Measurements from ENCODE around the gene TEX48. TPM values are rescaled to one million over a fixed set of nuclear protein-coding genes. Genes with fewer than 3 reads are reported as not detected.

Gene TEX48
- total and polyA plus RNA-seq, 2 experiments from 2014 or later, result not detected

DNA sequence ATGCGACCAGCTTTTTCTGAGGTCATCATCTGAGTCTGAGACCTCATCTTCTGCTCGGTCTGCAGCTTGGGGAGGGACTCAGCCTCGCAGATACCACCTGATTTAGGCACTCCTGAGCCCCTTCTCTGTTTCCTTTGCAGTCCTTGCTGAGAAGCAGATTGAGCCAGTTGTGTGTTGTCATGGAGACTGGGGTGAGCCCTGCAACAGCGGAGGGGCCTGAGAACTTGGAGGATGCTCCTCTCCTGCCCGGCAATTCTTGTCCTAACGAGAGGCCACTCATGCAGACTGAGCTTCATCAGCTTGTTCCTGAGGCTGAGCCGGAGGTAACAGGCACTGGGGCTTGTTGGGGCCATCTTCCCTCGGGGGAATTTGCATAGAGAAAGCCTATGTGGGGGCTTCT is 43.6 kb downstream of the TEX48 start:
- Histone ChIP-seq H3F3A (replicated peaks; ENCODE audit: low read depth) (no peaks in the 10 kb centered on the region), H3K9me2 (ENCODE audit: insufficient read depth) (no peaks in the 10 kb centered on the region), H3K4me1 (ENCODE audit: insufficient read depth) (no peaks in the 10 kb centered on the region), H3K27me3 (ENCODE audit: insufficient read depth) (no peaks in the 10 kb centered on the region), H3K36me3 (ENCODE audit: insufficient read depth) (no peaks in the 10 kb centered on the region), H3K27ac (ENCODE audit: low read depth) (no peak overlapping the region), H3K4me2 (no peak overlapping the region), H3K4me3 (no peak overlapping the region), H3K79me2 (replicated peaks; ENCODE audit: insufficient read depth) (no peaks in the 10 kb centered on the region), H2AFZ (no peak overlapping the region), H4K20me1 (replicated peaks; ENCODE audit: insufficient read depth) (no peaks in the 10 kb centered on the region)
- Mint-ChIP-seq H3K27me3 (ENCODE audit: insufficient read depth, low read depth, poor library complexity) (peaks cover 7% of the 10 kb centered on the region), H3K27ac (no peak overlapping the region), H3K36me3 (ENCODE audit: low read depth) (peaks cover 35% of the 10 kb centered on the region), H3K4me3 (no peak overlapping the region), H3K9me3 (no peaks in the 10 kb centered on the region), H3K4me1 (no peaks in the 10 kb centered on the region)
- DNase-seq (ENCODE audit: low spot score), result no peak
- no peak for ATAC-seq
- no peak for TF ChIP-seq ZNF114 (CRISPR knock-in tag; IDR thresholded peaks at IDR 0.05)
- no peak for TF ChIP-seq NANOG (IDR thresholded peaks at IDR 0.05; ENCODE audit: borderline replicate concordance)
- TF ChIP-seq, protein P1, sequence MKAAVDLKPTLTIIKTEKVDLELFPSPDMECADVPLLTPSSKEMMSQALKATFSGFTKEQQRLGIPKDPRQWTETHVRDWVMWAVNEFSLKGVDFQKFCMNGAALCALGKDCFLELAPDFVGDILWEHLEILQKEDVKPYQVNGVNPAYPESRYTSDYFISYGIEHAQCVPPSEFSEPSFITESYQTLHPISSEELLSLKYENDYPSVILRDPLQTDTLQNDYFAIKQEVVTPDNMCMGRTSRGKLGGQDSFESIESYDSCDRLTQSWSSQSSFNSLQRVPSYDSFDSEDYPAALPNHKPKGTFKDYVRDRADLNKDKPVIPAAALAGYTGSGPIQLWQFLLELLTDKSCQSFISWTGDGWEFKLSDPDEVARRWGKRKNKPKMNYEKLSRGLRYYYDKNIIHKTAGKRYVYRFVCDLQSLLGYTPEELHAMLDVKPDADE (IDR thresholded peaks at IDR 0.05), result no peak
- TF ChIP-seq EZH2 (IDR thresholded peaks at IDR 0.05; ENCODE audit: low read depth, unreplicated experiment), result no peak
- no peak for TF ChIP-seq POLR2AphosphoS5 (IDR thresholded peaks at IDR 0.05; ENCODE audit: low read depth)
- TF ChIP-seq, protein P2, sequence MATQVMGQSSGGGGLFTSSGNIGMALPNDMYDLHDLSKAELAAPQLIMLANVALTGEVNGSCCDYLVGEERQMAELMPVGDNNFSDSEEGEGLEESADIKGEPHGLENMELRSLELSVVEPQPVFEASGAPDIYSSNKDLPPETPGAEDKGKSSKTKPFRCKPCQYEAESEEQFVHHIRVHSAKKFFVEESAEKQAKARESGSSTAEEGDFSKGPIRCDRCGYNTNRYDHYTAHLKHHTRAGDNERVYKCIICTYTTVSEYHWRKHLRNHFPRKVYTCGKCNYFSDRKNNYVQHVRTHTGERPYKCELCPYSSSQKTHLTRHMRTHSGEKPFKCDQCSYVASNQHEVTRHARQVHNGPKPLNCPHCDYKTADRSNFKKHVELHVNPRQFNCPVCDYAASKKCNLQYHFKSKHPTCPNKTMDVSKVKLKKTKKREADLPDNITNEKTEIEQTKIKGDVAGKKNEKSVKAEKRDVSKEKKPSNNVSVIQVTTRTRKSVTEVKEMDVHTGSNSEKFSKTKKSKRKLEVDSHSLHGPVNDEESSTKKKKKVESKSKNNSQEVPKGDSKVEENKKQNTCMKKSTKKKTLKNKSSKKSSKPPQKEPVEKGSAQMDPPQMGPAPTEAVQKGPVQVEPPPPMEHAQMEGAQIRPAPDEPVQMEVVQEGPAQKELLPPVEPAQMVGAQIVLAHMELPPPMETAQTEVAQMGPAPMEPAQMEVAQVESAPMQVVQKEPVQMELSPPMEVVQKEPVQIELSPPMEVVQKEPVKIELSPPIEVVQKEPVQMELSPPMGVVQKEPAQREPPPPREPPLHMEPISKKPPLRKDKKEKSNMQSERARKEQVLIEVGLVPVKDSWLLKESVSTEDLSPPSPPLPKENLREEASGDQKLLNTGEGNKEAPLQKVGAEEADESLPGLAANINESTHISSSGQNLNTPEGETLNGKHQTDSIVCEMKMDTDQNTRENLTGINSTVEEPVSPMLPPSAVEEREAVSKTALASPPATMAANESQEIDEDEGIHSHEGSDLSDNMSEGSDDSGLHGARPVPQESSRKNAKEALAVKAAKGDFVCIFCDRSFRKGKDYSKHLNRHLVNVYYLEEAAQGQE (IDR thresholded peaks at IDR 0.05; ENCODE audit: unreplicated experiment), result no peak
- TF ChIP-seq ZNF331 (CRISPR knock-in tag; IDR thresholded peaks at IDR 0.05; ENCODE audit: low read depth), result no peak
- no peak for TF ChIP-seq STAT1 (IDR thresholded peaks at IDR 0.05; ENCODE audit: unreplicated experiment)
- TF ChIP-seq, protein P3, sequence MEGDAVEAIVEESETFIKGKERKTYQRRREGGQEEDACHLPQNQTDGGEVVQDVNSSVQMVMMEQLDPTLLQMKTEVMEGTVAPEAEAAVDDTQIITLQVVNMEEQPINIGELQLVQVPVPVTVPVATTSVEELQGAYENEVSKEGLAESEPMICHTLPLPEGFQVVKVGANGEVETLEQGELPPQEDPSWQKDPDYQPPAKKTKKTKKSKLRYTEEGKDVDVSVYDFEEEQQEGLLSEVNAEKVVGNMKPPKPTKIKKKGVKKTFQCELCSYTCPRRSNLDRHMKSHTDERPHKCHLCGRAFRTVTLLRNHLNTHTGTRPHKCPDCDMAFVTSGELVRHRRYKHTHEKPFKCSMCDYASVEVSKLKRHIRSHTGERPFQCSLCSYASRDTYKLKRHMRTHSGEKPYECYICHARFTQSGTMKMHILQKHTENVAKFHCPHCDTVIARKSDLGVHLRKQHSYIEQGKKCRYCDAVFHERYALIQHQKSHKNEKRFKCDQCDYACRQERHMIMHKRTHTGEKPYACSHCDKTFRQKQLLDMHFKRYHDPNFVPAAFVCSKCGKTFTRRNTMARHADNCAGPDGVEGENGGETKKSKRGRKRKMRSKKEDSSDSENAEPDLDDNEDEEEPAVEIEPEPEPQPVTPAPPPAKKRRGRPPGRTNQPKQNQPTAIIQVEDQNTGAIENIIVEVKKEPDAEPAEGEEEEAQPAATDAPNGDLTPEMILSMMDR (conservative IDR thresholded peaks at IDR 0.05; ENCODE audit: low read depth in 2 of 2), result no peak
- TF ChIP-seq, protein P4, sequence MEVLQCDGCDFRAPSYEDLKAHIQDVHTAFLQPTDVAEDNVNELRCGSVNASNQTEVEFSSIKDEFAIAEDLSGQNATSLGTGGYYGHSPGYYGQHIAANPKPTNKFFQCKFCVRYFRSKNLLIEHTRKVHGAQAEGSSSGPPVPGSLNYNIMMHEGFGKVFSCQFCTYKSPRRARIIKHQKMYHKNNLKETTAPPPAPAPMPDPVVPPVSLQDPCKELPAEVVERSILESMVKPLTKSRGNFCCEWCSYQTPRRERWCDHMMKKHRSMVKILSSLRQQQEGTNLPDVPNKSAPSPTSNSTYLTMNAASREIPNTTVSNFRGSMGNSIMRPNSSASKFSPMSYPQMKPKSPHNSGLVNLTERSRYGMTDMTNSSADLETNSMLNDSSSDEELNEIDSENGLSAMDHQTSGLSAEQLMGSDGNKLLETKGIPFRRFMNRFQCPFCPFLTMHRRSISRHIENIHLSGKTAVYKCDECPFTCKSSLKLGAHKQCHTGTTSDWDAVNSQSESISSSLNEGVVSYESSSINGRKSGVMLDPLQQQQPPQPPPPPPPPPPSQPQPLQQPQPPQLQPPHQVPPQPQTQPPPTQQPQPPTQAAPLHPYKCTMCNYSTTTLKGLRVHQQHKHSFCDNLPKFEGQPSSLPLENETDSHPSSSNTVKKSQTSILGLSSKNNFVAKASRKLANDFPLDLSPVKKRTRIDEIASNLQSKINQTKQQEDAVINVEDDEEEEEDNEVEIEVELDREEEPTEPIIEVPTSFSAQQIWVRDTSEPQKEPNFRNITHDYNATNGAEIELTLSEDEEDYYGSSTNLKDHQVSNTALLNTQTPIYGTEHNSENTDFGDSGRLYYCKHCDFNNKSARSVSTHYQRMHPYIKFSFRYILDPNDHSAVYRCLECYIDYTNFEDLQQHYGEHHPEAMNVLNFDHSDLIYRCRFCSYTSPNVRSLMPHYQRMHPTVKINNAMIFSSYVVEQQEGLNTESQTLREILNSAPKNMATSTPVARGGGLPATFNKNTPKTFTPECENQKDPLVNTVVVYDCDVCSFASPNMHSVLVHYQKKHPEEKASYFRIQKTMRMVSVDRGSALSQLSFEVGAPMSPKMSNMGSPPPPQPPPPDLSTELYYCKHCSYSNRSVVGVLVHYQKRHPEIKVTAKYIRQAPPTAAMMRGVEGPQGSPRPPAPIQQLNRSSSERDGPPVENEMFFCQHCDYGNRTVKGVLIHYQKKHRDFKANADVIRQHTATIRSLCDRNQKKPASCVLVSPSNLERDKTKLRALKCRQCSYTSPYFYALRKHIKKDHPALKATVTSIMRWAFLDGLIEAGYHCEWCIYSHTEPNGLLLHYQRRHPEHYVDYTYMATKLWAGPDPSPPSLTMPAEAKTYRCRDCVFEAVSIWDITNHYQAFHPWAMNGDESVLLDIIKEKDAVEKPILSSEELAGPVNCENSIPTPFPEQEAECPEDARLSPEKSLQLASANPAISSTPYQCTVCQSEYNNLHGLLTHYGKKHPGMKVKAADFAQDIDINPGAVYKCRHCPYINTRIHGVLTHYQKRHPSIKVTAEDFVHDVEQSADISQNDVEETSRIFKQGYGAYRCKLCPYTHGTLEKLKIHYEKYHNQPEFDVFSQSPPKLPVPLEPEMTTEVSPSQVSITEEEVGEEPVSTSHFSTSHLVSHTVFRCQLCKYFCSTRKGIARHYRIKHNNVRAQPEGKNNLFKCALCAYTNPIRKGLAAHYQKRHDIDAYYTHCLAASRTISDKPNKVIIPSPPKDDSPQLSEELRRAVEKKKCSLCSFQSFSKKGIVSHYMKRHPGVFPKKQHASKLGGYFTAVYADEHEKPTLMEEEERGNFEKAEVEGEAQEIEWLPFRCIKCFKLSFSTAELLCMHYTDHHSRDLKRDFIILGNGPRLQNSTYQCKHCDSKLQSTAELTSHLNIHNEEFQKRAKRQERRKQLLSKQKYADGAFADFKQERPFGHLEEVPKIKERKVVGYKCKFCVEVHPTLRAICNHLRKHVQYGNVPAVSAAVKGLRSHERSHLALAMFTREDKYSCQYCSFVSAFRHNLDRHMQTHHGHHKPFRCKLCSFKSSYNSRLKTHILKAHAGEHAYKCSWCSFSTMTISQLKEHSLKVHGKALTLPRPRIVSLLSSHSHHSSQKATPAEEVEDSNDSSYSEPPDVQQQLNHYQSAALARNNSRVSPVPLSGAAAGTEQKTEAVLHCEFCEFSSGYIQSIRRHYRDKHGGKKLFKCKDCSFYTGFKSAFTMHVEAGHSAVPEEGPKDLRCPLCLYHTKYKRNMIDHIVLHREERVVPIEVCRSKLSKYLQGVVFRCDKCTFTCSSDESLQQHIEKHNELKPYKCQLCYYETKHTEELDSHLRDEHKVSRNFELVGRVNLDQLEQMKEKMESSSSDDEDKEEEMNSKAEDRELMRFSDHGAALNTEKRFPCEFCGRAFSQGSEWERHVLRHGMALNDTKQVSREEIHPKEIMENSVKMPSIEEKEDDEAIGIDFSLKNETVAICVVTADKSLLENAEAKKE (CRISPR knock-in tag; IDR thresholded peaks at IDR 0.05), result no peak
